K562 (cell line): ENCODE results near the gene MGA. TPM values are rescaled to one million over a fixed set of nuclear protein-coding genes. Genes with fewer than 3 reads are reported as not detected.

Source experiments
- ATAC-seq: fragments of 200-7000 bp; cut with Tn5 transposase; 3 replicates; pipeline ENCODE4 v1.9.1; 2020; ENCODE audit warnings: moderate library complexity
- BruUV-seq: library from RNA; stranded (reverse); fragments of 400-500 nt; replicated peaks from 2 replicates; lab custom pipeline; 2021; lab: Mats Ljungman, UMichigan
- CTCF ChIA-PET: fragments of 300-600 bp; formaldehyde crosslinking; extraction: SDS; loops from one replicate; lab custom pipeline; 2021; ENCODE audit warnings: low intra/inter-chr PET ratio; lab: Yijun Ruan, JAX
- POLR2A ChIA-PET: fragments of 300-600, 350-650 bp; sonication (Branson Sonifier 250); formaldehyde crosslinking; extraction: SDS; loops from one replicate; lab custom pipeline; 2021; ENCODE audit warnings: antibody characterized with exemption, inconsistent platforms; lab: Yijun Ruan, JAX
- DNase-seq, 4 experiments: peaks; one replicate each; pipeline versions ENCODE4 v3.0.0 to v3.0.0-alpha.2; 2011 to 2018; ENCODE audit warnings: low spot score in 3 of 4, mixed read lengths in 3 of 4; ENCODE audit errors: extremely low read depth in 1 of 4
- FAIRE-seq: peaks from 2 replicates; lab custom pipeline; 2011; peaks lifted over from hg19 to GRCh38; lab: Jason Lieb, UNC
- H2AFZ ChIP-seq: 2 replicates; pipeline ENCODE4 v1.6.0; 2011; ENCODE audit warnings: low read depth, low read length, control low read depth, inconsistent platforms
- H3K27ac ChIP-seq: fragments of 200-600 bp; 3 replicates; pipeline ENCODE4 v1.8.0; 2011; ENCODE audit warnings: low read depth, mild to moderate bottlenecking, control low read depth, inconsistent platforms, low read length, moderate library complexity, mixed read lengths; ENCODE audit errors: extremely low read depth
- H3K27me3 ChIP-seq, 2 experiments: fragments of 300-600 bp in 1 of 2; 2 replicates in 1 of 2; 3 replicates in 1 of 2; pipeline versions ENCODE4 v1.6.0 to v1.8.0; 2011; ENCODE audit warnings: inconsistent platforms in 2 of 2, low read length in 2 of 2, mild to moderate bottlenecking in 1 of 2, mixed read lengths in 1 of 2, moderate library complexity in 1 of 2; ENCODE audit not compliant: control insufficient read depth in 2 of 2, insufficient read depth in 2 of 2
- H3K36me3 ChIP-seq: fragments of 300-600 bp; 3 replicates; pipeline ENCODE4 v1.8.0; 2011; ENCODE audit warnings: mild to moderate bottlenecking, low read length, inconsistent platforms; ENCODE audit not compliant: control insufficient read depth, insufficient read depth
- H3K4me1 ChIP-seq, 2 experiments: fragments of 200-600 bp in 1 of 2; replicated peaks in 1 of 2; 2 replicates in 1 of 2; 3 replicates in 1 of 2; pipeline versions ENCODE4 v1.5.1 to v1.8.0; 2011; ENCODE audit warnings: inconsistent platforms in 2 of 2, low read length in 2 of 2, mild to moderate bottlenecking in 1 of 2, mixed read lengths in 1 of 2, moderate library complexity in 1 of 2; ENCODE audit not compliant: control insufficient read depth in 2 of 2, insufficient read depth in 2 of 2
- H3K4me2 ChIP-seq: 2 replicates; pipeline ENCODE4 v1.6.1; 2011; ENCODE audit warnings: low read length, control low read depth, inconsistent platforms, mixed read lengths; ENCODE audit not compliant: insufficient read depth
- H3K4me3 ChIP-seq: fragments of 200-600 bp; sonication (generic), shearing (Covaris generic); 2 replicates; pipeline ENCODE4 v1.5.1; 2016; ENCODE audit warnings: control low read depth, inconsistent platforms
- H3K79me2 ChIP-seq: fragments of 200-600 bp; 3 replicates; pipeline ENCODE4 v1.8.0; 2011; ENCODE audit warnings: low read length, inconsistent platforms; ENCODE audit not compliant: control insufficient read depth, insufficient read depth
- H3K9ac ChIP-seq, 2 experiments: 2 replicates each; pipeline versions ENCODE4 v1.6.0 to v1.6.1; 2011; ENCODE audit warnings: low read depth in 2 of 2, low read length in 2 of 2, control low read depth in 1 of 2, inconsistent platforms in 1 of 2, mild to moderate bottlenecking in 1 of 2, mixed read lengths in 1 of 2; ENCODE audit not compliant: insufficient read depth in 1 of 2
- H3K9me1 ChIP-seq: one replicate; pipeline ENCODE4 v1.6.0; 2011; ENCODE audit warnings: inconsistent platforms, mild to moderate bottlenecking, low read length, moderate library complexity; ENCODE audit not compliant: control insufficient read depth, insufficient read depth
- H3K9me3 ChIP-seq: replicated peaks from 2 replicates; pipeline ENCODE4 v1.5.1; 2011; ENCODE audit warnings: low read depth, low read length, inconsistent platforms; ENCODE audit not compliant: control insufficient read depth, insufficient read depth
- H4K20me1 ChIP-seq: replicated peaks from 2 replicates; pipeline ENCODE4 v1.6.1; 2011; ENCODE audit warnings: low read length, inconsistent platforms, mixed read lengths; ENCODE audit not compliant: control insufficient read depth, insufficient read depth
- HNRNPH1 ChIP-seq: fragments of 200-400 bp; formaldehyde crosslinking; optimal IDR thresholded peaks from 2 replicates; pipeline ENCODE3; 2017; ENCODE audit warnings: low read depth, mild to moderate bottlenecking, low read length, moderate library complexity
- PTTG1 ChIP-seq: fragments of 450-650 bp; IDR thresholded peaks from 2 replicates; pipeline ENCODE4 v1.6.1; 2016; ENCODE audit warnings: low read depth, mild to moderate bottlenecking, missing genetic modification characterization, missing compliant biosample characterization
- RBM39 ChIP-seq: fragments of 200-400 bp; formaldehyde crosslinking; optimal IDR thresholded peaks from 2 replicates; pipeline ENCODE3; 2018; ENCODE audit warnings: low read depth, low read length
- ZNF143 ChIP-seq: sonication (generic); formaldehyde crosslinking; IDR thresholded peaks from 2 replicates; pipeline ENCODE4 v1.9.0; 2022; ENCODE audit warnings: mild to moderate bottlenecking, missing genetic modification reagents
- ZNF507 ChIP-seq: conservative IDR thresholded peaks from 2 replicates; pipeline ENCODE4 v1.6.1; 2017; ENCODE audit warnings: missing genetic modification characterization, missing compliant biosample characterization
- ZNF583 ChIP-seq: fragments of 250-450 bp; sonication (Bioruptor Pico); IDR thresholded peaks from 2 replicates; pipeline ENCODE4 v1.4.0; 2020
- ZNF77 ChIP-seq: fragments of 250-450 bp; sonication (Bioruptor Pico); IDR thresholded peaks from 2 replicates; pipeline ENCODE4 v1.5.0; 2020
- WGBS: fragments of 100-300 bp; shearing (Covaris generic); methylation state at CpG from one replicate; pipeline ENCODE4 v1.1.6; 2016; ENCODE audit warnings: low coverage, mixed read lengths; ENCODE audit not compliant: insufficient coverage; ENCODE audit errors: missing lambda C conversion rate; 5-methylcytosine and 5-hydroxymethylcytosine counted together
- in situ Hi-C: fragments of 300-500 bp; cut with MboI; formaldehyde crosslinking; loops from 4 replicates; pipeline ENCODE4 v1.15.0; 2018; ENCODE audit warnings: inconsistent platforms, mixed read lengths
- intact Hi-C: fragments of 100-400 bp; cut with micrococcal nuclease; formaldehyde crosslinking; loops from 2 replicates; pipeline ENCODE4 v1.14.2; 2022
- polyA plus RNA-seq, 8 experiments: library from polyadenylated mRNA; depleted of rRNA in 4 of 8; stranded (reverse) in 5 of 8; unstranded in 3 of 8; fragments of >200 nt; fragmentation: Nextera tagmentation in 2 of 8; fragmentation: Illumina TruSeq in 1 of 8; extraction: Ambion mirVana in 2 of 8; extraction: Trizol in 1 of 8; gene quantifications; 2 replicates each; pipeline versions ENCODE4 v1.2.1 to v1.2.3, GENCODE V29; 2011 to 2014; ENCODE audit warnings: inconsistent platforms in 1 of 8, missing spikeins in 1 of 8
- total RNA-seq, 7 experiments: library from RNA; depleted of rRNA in 6 of 7; stranded (reverse); fragments of >200 nt in 6 of 7; fragmentation: Illumina TruSeq in 2 of 7; extraction: Trizol in 2 of 7; gene quantifications; 2 replicates each; pipeline versions ENCODE4 v1.2.1 to v1.2.3, GENCODE V29; 2011 to 2021; ENCODE audit warnings: low replicate concordance in 1 of 7
- TF ChIP-seq, protein P1 (sequence below): fragments of 450-650 bp; IDR thresholded peaks from 2 replicates; pipeline ENCODE4 v1.7.1; 2018; ENCODE audit warnings: mild to moderate bottlenecking, low read depth; ENCODE audit not compliant: partially characterized antibody

The MGA gene
- total and polyA plus RNA-seq, 9 of the 15 experiments (the other 6 are each of a cell fraction or from before 2014, with no cell fraction given): 4.7 to 56.1 (median 21.1) TPM

DNA sequence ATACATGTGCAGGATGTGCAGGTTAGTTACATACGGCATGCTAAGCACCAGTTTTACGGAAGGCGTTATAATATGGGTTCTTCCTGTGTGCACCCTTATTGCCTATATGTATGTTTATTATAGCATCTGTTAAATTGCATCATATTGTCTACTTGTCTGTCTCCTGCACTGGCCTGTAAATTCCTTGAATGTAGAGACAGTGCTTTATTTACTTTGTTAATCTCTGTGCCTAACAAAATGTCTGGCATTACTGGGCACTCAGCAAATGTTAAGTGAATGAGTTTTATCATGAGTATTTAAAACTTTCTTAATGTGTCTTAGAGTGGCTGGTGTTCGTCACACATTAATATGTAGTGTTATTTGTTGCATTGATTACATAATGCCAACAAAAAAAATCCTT is 23.8 kb downstream of the MGA start (continued):
- TF ChIP-seq ZNF143 (CRISPR knock-in tag) (no peak), PTTG1 (tag) (no peak)

DNA sequence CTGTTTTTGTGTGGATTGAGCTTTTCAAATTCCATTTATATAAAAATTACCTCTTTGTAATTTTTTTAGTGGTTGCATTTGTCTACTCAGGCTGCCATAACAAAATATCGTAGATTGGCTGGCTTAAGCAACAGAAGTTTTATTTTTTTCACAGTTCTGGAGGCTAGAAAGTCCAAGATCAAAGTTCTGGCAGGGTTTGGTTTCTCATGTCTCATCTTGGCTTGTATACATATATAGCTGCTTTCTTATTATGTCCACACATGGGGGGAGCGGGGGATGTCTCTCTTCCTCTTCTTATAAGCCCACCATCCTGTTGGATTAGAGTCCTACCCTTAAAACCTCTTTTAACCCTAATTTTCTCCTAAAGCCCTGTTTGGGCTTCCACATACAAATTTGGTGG is 28.5 kb downstream of the MGA start:
- no peaks in the 10 kb centered on the region for H3K27me3 ChIP-seq
- no peak overlapping the region for H2AFZ ChIP-seq
- H3K4me1 ChIP-seq: peaks cover 4 to 24% of the 10 kb centered on the region in 2 experiments; a peak in 3 of 5 replicates
- H3K79me2 ChIP-seq: peaks cover 97% of the 10 kb centered on the region
- H3K9me3 ChIP-seq: no peaks in the 10 kb centered on the region
- H3K36me3 ChIP-seq: no peaks in the 10 kb centered on the region; the same call in 2 of the 3 replicates
- peaks cover 6% of the 10 kb centered on the region; the same call in 1 of the 2 replicates for H4K20me1 ChIP-seq
- peak; percentile 42; the same call in 1 of the 2 replicates for TF ChIP-seq ZNF507
- no peak for TF ChIP-seq HNRNPH1
- no peak for TF ChIP-seq ZNF583 (CRISPR knock-in tag)
- TF ChIP-seq, protein P1, sequence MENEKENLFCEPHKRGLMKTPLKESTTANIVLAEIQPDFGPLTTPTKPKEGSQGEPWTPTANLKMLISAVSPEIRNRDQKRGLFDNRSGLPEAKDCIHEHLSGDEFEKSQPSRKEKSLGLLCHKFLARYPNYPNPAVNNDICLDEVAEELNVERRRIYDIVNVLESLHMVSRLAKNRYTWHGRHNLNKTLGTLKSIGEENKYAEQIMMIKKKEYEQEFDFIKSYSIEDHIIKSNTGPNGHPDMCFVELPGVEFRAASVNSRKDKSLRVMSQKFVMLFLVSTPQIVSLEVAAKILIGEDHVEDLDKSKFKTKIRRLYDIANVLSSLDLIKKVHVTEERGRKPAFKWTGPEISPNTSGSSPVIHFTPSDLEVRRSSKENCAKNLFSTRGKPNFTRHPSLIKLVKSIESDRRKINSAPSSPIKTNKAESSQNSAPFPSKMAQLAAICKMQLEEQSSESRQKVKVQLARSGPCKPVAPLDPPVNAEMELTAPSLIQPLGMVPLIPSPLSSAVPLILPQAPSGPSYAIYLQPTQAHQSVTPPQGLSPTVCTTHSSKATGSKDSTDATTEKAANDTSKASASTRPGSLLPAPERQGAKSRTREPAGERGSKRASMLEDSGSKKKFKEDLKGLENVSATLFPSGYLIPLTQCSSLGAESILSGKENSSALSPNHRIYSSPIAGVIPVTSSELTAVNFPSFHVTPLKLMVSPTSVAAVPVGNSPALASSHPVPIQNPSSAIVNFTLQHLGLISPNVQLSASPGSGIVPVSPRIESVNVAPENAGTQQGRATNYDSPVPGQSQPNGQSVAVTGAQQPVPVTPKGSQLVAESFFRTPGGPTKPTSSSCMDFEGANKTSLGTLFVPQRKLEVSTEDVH: no peak
- no peak for TF ChIP-seq ZNF77 (CRISPR knock-in tag)
- TF ChIP-seq RBM39: no peak
- WGBS: 84% methylated on average over 2 of the region's 2 CpGs
- H3K27ac ChIP-seq: no peak overlapping the region; the same call in 2 of the 3 replicates
- POLR2A ChIA-PET: interaction anchor here (1.1 to 1.5 kb wide), 2 partner anchors 11 to 16 kb away, joined by 4 read pairs; no protein-coding TSS in a partner anchor
- DNase-seq (no peak), ATAC-seq (no peak), FAIRE-seq (no peak)
- H3K9ac ChIP-seq: no peak overlapping the region; a peak in 1 of 4 replicates
- in situ Hi-C loops: no loop called here
- intact Hi-C loops: no loop called here
- H3K9me1 ChIP-seq: peaks cover 3% of the 10 kb centered on the region
- no peak overlapping the region for H3K4me3 ChIP-seq
- no peak overlapping the region for H3K4me2 ChIP-seq
- CTCF ChIA-PET: no interaction called here
- no TSS peak for BruUV-seq
